Activated T-cell treated with anti-CD3 and anti-CD28 coated beads, Interleukin-2, amount 50 U/mL, for 72 hours (primary cell): ENCODE data around the gene CLECL1. TPM values are rescaled to one million over a fixed set of nuclear protein-coding genes. Genes with fewer than 3 reads are reported as not detected.

Experiments
- total RNA-seq, 2 donors: library from RNA; stranded (reverse); gene quantifications; one replicate each; pipeline ENCODE4 v1.2.3, GENCODE V29; 2022

CLECL1 gene
- total RNA-seq, 2 donors from 2014 or later = 11.5 to 13.8 TPM

Other genes with a start within 250 kb of the CLECL1 start
- gene KLRB1, start 125.2 kb downstream of the CLECL1 start, total RNA-seq = 1 to 10 TPM in 1 of 2 donors, under 1 TPM in 1; 0.89 to 3.0 TPM
- 100 to 1,000 TPM; 269 to 293 TPM for gene CLEC2D, start 63.4 kb downstream of the CLECL1 start, total RNA-seq
- gene CD69, start 27.8 kb upstream of the CLECL1 start, total RNA-seq = 100 to 1,000 TPM; 126 to 158 TPM
- under 1 TPM; 0.29 to 0.72 TPM for gene KLRF1, start 94.4 kb upstream of the CLECL1 start, total RNA-seq
- gene CLEC2B, start 136.3 kb upstream of the CLECL1 start, total RNA-seq = 10 to 100 TPM; 28.0 to 29.5 TPM
- gene KLRF2, start 148.4 kb upstream of the CLECL1 start, total RNA-seq = not detected
- gene CLEC2A, start 199.3 kb upstream of the CLECL1 start, total RNA-seq = not detected
- under 1 TPM in 1 of 2 donors, not detected in 1; 0.16 TPM for gene CLEC12A, start 238.3 kb upstream of the CLECL1 start, total RNA-seq